ENCODE results near the gene ATF7. TPM values are rescaled to one million over a fixed set of nuclear protein-coding genes. Genes with fewer than 3 reads are reported as not detected.

The ATF7 gene
- total RNA-seq, 1 donor from 2014 or later = 61.2 TPM

GRCh38 chr12:53474077-53474476, 152.1 kb downstream of the ATF7 start:
- Histone ChIP-seq H3K27me3 (ENCODE audit: low read depth) (no peaks in the 10 kb centered on the region), H3K36me3 (peaks cover 100% of the 10 kb centered on the region), H3K9me3 (no peaks in the 10 kb centered on the region), H3K4me1 (peaks cover 28% of the 10 kb centered on the region), H3K4me3 (no peak overlapping the region), H3K27ac (no peak overlapping the region)
- DNase-seq (no peak), ATAC-seq (no peak)
- TF ChIP-seq CTCF (IDR thresholded peaks at IDR 0.05) = no peak
- intact Hi-C loops (cut with DNase I) = no loop called here

GRCh38 chr12:53472056-53472582, 154.1 kb downstream of the ATF7 start:
- no peak overlapping the region for H3K4me3 ChIP-seq
- TF ChIP-seq CTCF (IDR thresholded peaks at IDR 0.05) = no peak
- no peaks in the 10 kb centered on the region for H3K27me3 ChIP-seq (ENCODE audit: low read depth)
- intact Hi-C loops (cut with DNase I) = no loop called here
- H3K27ac ChIP-seq = no peak overlapping the region
- H3K4me1 ChIP-seq = peaks cover 28% of the 10 kb centered on the region
- peaks cover 100% of the 10 kb centered on the region for H3K36me3 ChIP-seq
- H3K9me3 ChIP-seq = no peaks in the 10 kb centered on the region
- ATAC-seq (no peak), DNase-seq (no peak)

- H3K27me3 ChIP-seq (ENCODE audit: low read depth) = no peaks in the 10 kb centered on the region
- no peak for TF ChIP-seq CTCF (IDR thresholded peaks at IDR 0.05)
- no peak for DNase-seq
- peaks cover 100% of the 10 kb centered on the region for H3K36me3 ChIP-seq
- H3K27ac ChIP-seq = no peak overlapping the region
- no peak overlapping the region for H3K4me3 ChIP-seq
- intact Hi-C loops (cut with DNase I) = no loop called here
- H3K4me1 ChIP-seq = peaks cover 12% of the 10 kb centered on the region
- H3K9me3 ChIP-seq = no peaks in the 10 kb centered on the region
- ATAC-seq = no peak
Observed at GRCh38 chr12:53468282-53468681, 157.9 kb downstream of the ATF7 start.

GRCh38 chr12:53467880-53468279, 158.3 kb downstream of the ATF7 start:
- Histone ChIP-seq H3K27ac (no peak overlapping the region), H3K9me3 (no peaks in the 10 kb centered on the region), H3K36me3 (peaks cover 100% of the 10 kb centered on the region), H3K4me1 (peaks cover 9% of the 10 kb centered on the region), H3K27me3 (ENCODE audit: low read depth) (no peaks in the 10 kb centered on the region), H3K4me3 (no peak overlapping the region)
- no peak for TF ChIP-seq CTCF (IDR thresholded peaks at IDR 0.05)
- DNase-seq (no peak), ATAC-seq (no peak)
- intact Hi-C loops (cut with DNase I) = no loop called here

GRCh38 chr12:53467082-53467481, 159.1 kb downstream of the ATF7 start:
- intact Hi-C loops (cut with DNase I) = no loop called here
- H3K9me3 ChIP-seq = no peaks in the 10 kb centered on the region
- H3K27me3 ChIP-seq (ENCODE audit: low read depth) = no peaks in the 10 kb centered on the region
- peaks cover 2% of the 10 kb centered on the region for H3K4me1 ChIP-seq
- H3K4me3 ChIP-seq = no peak overlapping the region
- no peak overlapping the region for H3K27ac ChIP-seq
- DNase-seq (no peak), ATAC-seq (no peak)
- TF ChIP-seq CTCF (IDR thresholded peaks at IDR 0.05) = no peak
- H3K36me3 ChIP-seq = peaks cover 100% of the 10 kb centered on the region

- TF ChIP-seq CTCF (IDR thresholded peaks at IDR 0.05) = no peak
- intact Hi-C loops (cut with DNase I) = no loop called here
- Histone ChIP-seq H3K27ac (no peak overlapping the region), H3K27me3 (ENCODE audit: low read depth) (no peaks in the 10 kb centered on the region), H3K36me3 (peaks cover 100% of the 10 kb centered on the region), H3K4me1 (no peaks in the 10 kb centered on the region), H3K9me3 (no peaks in the 10 kb centered on the region), H3K4me3 (no peak overlapping the region)
- ATAC-seq (no peak), DNase-seq (no peak)
Observed at GRCh38 chr12:53466640-53467039, 159.5 kb downstream of the ATF7 start.
